K562 (cell line): ENCODE results near the gene NLRP10. TPM values are rescaled to one million over a fixed set of nuclear protein-coding genes. Genes with fewer than 3 reads are reported as not detected.
A peak's percentile ranks its signal among the peaks of the same experiment; 100 is the strongest.

ENCODE experiments used
- AFF1 ChIP-seq, 2 experiments: fragments of 450-650 bp; IDR thresholded peaks; 2 replicates each; pipeline ENCODE4 v1.6.1; 2018; ENCODE audit warnings: mild to moderate bottlenecking in 2 of 2, low read depth in 1 of 2; ENCODE audit not compliant: partially characterized antibody in 2 of 2
- ELF1 ChIP-seq: fragments of 200-800 bp; sonication (Bioruptor generic); IDR thresholded peaks from 2 replicates; pipeline ENCODE4 v1.6.1; 2016; ENCODE audit warnings: missing genetic modification characterization, missing compliant biosample characterization
- ELF4 ChIP-seq: fragments of 450-650 bp; formaldehyde crosslinking; IDR thresholded peaks from 2 replicates; pipeline ENCODE4 v1.4.0; 2022; ENCODE audit warnings: missing genetic modification characterization
- JUN ChIP-seq, 2 experiments: sonication (generic) in 1 of 2; formaldehyde crosslinking in 1 of 2; IDR thresholded peaks; 2 replicates each; pipeline versions ENCODE4 v1.6.1 to v1.8.0; 2012 to 2022; ENCODE audit warnings: borderline replicate concordance in 2 of 2, mild to moderate bottlenecking in 2 of 2, improper control_type of control experiment in 1 of 2, low read depth in 1 of 2, low read length in 1 of 2, missing genetic modification reagents in 1 of 2
- MAZ ChIP-seq, 2 experiments: fragments of 450-650 bp in 1 of 2; sonication (generic) in 1 of 2; formaldehyde crosslinking; IDR thresholded peaks in 1 of 2; conservative IDR thresholded peaks in 1 of 2; 2 replicates each; pipeline versions ENCODE4 v1.4.0 to v1.5.0; 2020; ENCODE audit warnings: mild to moderate bottlenecking in 1 of 2, missing genetic modification reagents in 1 of 2
- NBN ChIP-seq: fragments of 450-650 bp; IDR thresholded peaks from 2 replicates; pipeline ENCODE4 v1.6.1; 2016; ENCODE audit warnings: low read depth, mild to moderate bottlenecking
- NCOA1 ChIP-seq: fragments of 450-650 bp; IDR thresholded peaks from 2 replicates; pipeline ENCODE4 v1.6.1; 2016; ENCODE audit warnings: low read depth
- NFYB ChIP-seq: IDR thresholded peaks from 2 replicates; pipeline ENCODE4 v1.6.1; 2011; ENCODE audit warnings: mild to moderate bottlenecking, moderate library complexity; ENCODE audit not compliant: insufficient read length; ENCODE audit errors: extremely low read depth
- NR2C1 ChIP-seq, 2 experiments: fragments of 450-650 bp; IDR thresholded peaks; 2 replicates each; pipeline ENCODE4 v1.6.1; 2017; ENCODE audit warnings: mild to moderate bottlenecking in 2 of 2, antibody characterized with exemption in 1 of 2, inconsistent platforms in 1 of 2, missing compliant biosample characterization in 1 of 2, missing genetic modification characterization in 1 of 2
- PURB ChIP-seq: sonication (generic); formaldehyde crosslinking; IDR thresholded peaks from 2 replicates; pipeline ENCODE4 v1.9.0; 2021; ENCODE audit warnings: low read depth, mild to moderate bottlenecking, missing genetic modification reagents
- SIX5 ChIP-seq, 2 experiments: IDR thresholded peaks; 2 replicates each; pipeline ENCODE4 v1.6.1; 2011; ENCODE audit warnings: low read length in 2 of 2, borderline replicate concordance in 1 of 2, low read depth in 1 of 2, mild to moderate bottlenecking in 1 of 2, moderate library complexity in 1 of 2; ENCODE audit not compliant: insufficient read depth in 1 of 2
- SMARCA4 ChIP-seq: fragments of 450-650 bp; IDR thresholded peaks from 2 replicates; pipeline ENCODE4 v1.6.1; 2016
- SRF ChIP-seq, 2 experiments: fragments of 250-450, 450-650 bp in 1 of 2; sonication (Bioruptor Pico) in 1 of 2; sonication (generic) in 1 of 2; formaldehyde crosslinking; IDR thresholded peaks; 2 replicates each; pipeline versions ENCODE4 v1.5.0 to v1.5.1; 2020 to 2022; ENCODE audit warnings: mild to moderate bottlenecking in 1 of 2, missing genetic modification reagents in 1 of 2
- SRSF9 ChIP-seq: fragments of 200-400 bp; formaldehyde crosslinking; IDR thresholded peaks from 2 replicates; pipeline ENCODE4 v1.6.1; 2017; ENCODE audit warnings: low read depth, low read length, borderline replicate concordance
- TEAD2 ChIP-seq: fragments of 450-650 bp; IDR thresholded peaks from 2 replicates; pipeline ENCODE4 v1.6.1; 2016; ENCODE audit warnings: missing genetic modification characterization, control low read depth, missing compliant biosample characterization
- ZFX ChIP-seq: sonication (generic); formaldehyde crosslinking; IDR thresholded peaks from 2 replicates; pipeline ENCODE4 v1.8.0; 2022; ENCODE audit warnings: mild to moderate bottlenecking, missing genetic modification reagents, moderate library complexity
- ZNF431 ChIP-seq: sonication (generic); formaldehyde crosslinking; IDR thresholded peaks from 2 replicates; pipeline ENCODE4 v1.8.0; 2022; ENCODE audit warnings: mild to moderate bottlenecking, missing genetic modification reagents
- ZNF76 ChIP-seq: fragments of 250-450 bp; sonication (Bioruptor Pico); IDR thresholded peaks from 2 replicates; pipeline ENCODE4 v1.4.0; 2020; ENCODE audit warnings: mild to moderate bottlenecking, moderate library complexity, borderline replicate concordance
- polyA plus RNA-seq, 8 experiments: library from polyadenylated mRNA; depleted of rRNA in 4 of 8; stranded (reverse) in 5 of 8; unstranded in 3 of 8; fragments of >200 nt; fragmentation: Nextera tagmentation in 2 of 8; fragmentation: Illumina TruSeq in 1 of 8; extraction: Ambion mirVana in 2 of 8; extraction: Trizol in 1 of 8; gene quantifications; 2 replicates each; pipeline versions ENCODE4 v1.2.1 to v1.2.3, GENCODE V29; 2011 to 2014; ENCODE audit warnings: inconsistent platforms in 1 of 8, missing spikeins in 1 of 8
- total RNA-seq, 7 experiments: library from RNA; depleted of rRNA in 6 of 7; stranded (reverse); fragments of >200 nt in 6 of 7; fragmentation: Illumina TruSeq in 2 of 7; extraction: Trizol in 2 of 7; gene quantifications; 2 replicates each; pipeline versions ENCODE4 v1.2.1 to v1.2.3, GENCODE V29; 2011 to 2021; ENCODE audit warnings: low replicate concordance in 1 of 7
- TF ChIP-seq, protein P1 (sequence below), 2 experiments: fragments of 450-650 bp; IDR thresholded peaks; 2 replicates each; pipeline ENCODE4 v1.6.1; 2016
- TF ChIP-seq, protein P2 (sequence below): fragments of 250-450 bp; sonication (Bioruptor Pico); IDR thresholded peaks from 2 replicates; pipeline ENCODE4 v1.9.0; 2021; ENCODE audit warnings: mild to moderate bottlenecking

The NLRP10 gene
- total and polyA plus RNA-seq, 9 of the 15 experiments (the other 6 are each of a cell fraction or from before 2014, with no cell fraction given) = 0.04 to 0.14 (median 0.09) TPM; not detected in 6

DNA sequence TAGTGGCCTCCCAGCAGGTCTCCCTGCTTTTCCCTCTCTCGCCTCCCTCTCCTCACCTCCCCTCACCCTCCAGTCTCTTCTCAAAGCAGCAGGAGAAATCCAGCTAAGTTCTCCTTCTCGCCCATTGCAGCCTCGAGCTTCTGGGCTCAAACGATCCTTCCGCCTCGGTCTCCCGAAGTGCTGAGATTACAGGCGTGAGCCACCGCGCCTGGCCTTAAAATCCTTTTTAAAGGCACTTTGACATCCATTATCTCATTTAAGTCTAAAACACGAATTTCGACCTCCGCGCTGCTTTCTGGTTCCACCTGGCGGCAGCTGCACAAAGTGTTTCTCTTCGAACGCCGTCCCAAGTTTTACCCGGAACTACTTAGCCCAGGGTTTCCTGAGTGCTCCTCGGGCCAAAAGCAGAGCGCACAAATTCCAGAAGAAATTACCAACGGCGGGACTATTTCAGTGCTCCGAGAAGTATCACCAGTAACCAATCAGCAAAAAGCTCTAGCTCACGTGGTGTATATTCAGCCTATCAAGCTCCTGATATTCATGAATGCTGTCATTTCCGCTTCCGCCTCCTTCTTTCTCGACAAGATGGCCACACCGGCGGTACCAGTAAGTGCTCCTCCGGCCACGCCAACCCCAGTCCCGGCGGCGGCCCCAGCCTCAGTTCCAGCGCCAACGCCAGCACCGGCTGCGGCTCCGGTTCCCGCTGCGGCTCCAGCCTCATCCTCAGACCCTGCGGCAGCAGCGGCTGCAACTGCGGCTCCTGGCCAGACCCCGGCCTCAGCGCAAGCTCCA lies 21.7 kb upstream of the NLRP10 start, which contains the start of gene EIF3F (continued):
- TF ChIP-seq ZNF76 (CRISPR knock-in tag) (0 out of 2 replicates have a peak, but pooled peaks have one; percentile 27), PURB (CRISPR knock-in tag) (no peak), NCOA1 (peak; percentile 98), TEAD2 (tag) (peak; percentile 92), NFYB (peak; percentile 62), MAZ (CRISPR knock-in tag; conservative IDR thresholded peaks at IDR 0.05 in 1 of 2, IDR thresholded peaks at IDR 0.05 in 1 of 2) (peak; percentile 30 to 81; a peak in 2 of 4 replicates), ZFX (CRISPR knock-in tag) (peak; percentile 73), NR2C1 (IDR thresholded peaks at IDR 0.05) (peak; percentile 92), NR2C1 (tag; IDR thresholded peaks at IDR 0.05) (peak; percentile 90), SIX5 (IDR thresholded peaks at IDR 0.05; ENCODE audit: borderline replicate concordance in 1 of 2, insufficient read depth in 1 of 2, low read depth in 1 of 2, low read length in 2 of 2) (peak; percentile 41 to 51; a peak in 3 of 4 replicates), NBN (peak; percentile 56), AFF1 (IDR thresholded peaks at IDR 0.05; ENCODE audit: low read depth in 1 of 2, partially characterized antibody in 2 of 2) (peak in 1 of 2 experiments; percentile 75), SRSF9 (no peak), JUN (IDR thresholded peaks at IDR 0.05; ENCODE audit: borderline replicate concordance, low read depth, low read length) (peak; percentile 70), JUN (CRISPR knock-in tag; IDR thresholded peaks at IDR 0.05; ENCODE audit: borderline replicate concordance) (no peak), ELF1 (tag) (peak; percentile 86), ZNF431 (CRISPR knock-in tag) (no peak), ELF4 (peak; percentile 14; the same call in 1 of the 2 replicates), SRF (CRISPR knock-in tag; IDR thresholded peaks at IDR 0.05) (peak in 1 of 2 experiments; percentile 63; a peak in 1 of 4 replicates), SMARCA4 (peak; percentile 59; the same call in 1 of the 2 replicates)
- TF ChIP-seq, protein P1, sequence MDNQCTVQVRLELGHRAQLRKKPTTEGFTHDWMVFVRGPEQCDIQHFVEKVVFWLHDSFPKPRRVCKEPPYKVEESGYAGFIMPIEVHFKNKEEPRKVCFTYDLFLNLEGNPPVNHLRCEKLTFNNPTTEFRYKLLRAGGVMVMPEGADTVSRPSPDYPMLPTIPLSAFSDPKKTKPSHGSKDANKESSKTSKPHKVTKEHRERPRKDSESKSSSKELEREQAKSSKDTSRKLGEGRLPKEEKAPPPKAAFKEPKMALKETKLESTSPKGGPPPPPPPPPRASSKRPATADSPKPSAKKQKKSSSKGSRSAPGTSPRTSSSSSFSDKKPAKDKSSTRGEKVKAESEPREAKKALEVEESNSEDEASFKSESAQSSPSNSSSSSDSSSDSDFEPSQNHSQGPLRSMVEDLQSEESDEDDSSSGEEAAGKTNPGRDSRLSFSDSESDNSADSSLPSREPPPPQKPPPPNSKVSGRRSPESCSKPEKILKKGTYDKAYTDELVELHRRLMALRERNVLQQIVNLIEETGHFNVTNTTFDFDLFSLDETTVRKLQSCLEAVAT (IDR thresholded peaks at IDR 0.05) = no peak
- TF ChIP-seq, protein P2, sequence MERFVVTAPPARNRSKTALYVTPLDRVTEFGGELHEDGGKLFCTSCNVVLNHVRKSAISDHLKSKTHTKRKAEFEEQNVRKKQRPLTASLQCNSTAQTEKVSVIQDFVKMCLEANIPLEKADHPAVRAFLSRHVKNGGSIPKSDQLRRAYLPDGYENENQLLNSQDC (CRISPR knock-in tag) = no peak
